Measurements from ENCODE around the gene LDLRAD4. TPM values are rescaled to one million over a fixed set of nuclear protein-coding genes. Genes with fewer than 3 reads are reported as not detected.
"Not testable (repeated sequence)": the region's sequence is repeated elsewhere in the genome, so short reads cannot be mapped to it uniquely, and the experiment has no call there.

The LDLRAD4 gene
- total RNA-seq, 1 donor from 2014 or later, result 30.5 TPM

GRCh38 chr18:13677350-13677749 lies 458.8 kb downstream of the LDLRAD4 start:
- DNase-seq (ENCODE audit: low spot score); intact Hi-C loops (cut with micrococcal nuclease); H3K4me3 Mint-ChIP-seq (ENCODE audit: low read depth); H3K9me3 Mint-ChIP-seq; H3K27me3 Mint-ChIP-seq (ENCODE audit: low read depth); H3K27ac Mint-ChIP-seq: not testable (repeated sequence)
- Mint-ChIP-seq H3K36me3 (ENCODE audit: low read depth) (peaks cover 11% of the 10 kb centered on the region), H3K4me1 (ENCODE audit: low read depth) (peaks cover 14% of the 10 kb centered on the region)

DNA sequence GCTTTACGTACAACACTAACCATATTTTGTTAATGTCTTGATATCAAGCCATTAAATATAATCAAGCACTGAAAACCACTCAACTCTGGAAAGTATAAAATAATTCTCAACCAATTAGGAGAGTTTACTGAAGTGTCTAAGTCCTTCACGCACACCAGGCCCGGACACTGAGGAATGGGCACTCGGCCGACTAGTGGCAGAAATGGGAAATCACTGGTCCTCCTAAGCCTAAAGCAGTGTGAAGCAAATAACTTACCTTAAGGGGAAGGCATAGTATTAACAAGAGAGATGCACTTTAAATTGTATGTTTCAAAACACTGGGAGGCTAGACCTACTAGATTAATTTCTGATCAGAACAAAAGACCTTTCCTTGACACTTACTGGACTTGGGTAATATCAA lies 462.1 kb downstream of the LDLRAD4 start:
- Mint-ChIP-seq H3K27me3 (ENCODE audit: low read depth) (no peaks in the 10 kb centered on the region), H3K4me3 (ENCODE audit: low read depth) (no peak overlapping the region), H3K4me1 (ENCODE audit: low read depth) (peaks cover 16% of the 10 kb centered on the region), H3K27ac (no peak overlapping the region), H3K36me3 (ENCODE audit: low read depth) (peaks cover 9% of the 10 kb centered on the region), H3K9me3 (no peaks in the 10 kb centered on the region)
- DNase-seq (ENCODE audit: low spot score), result no peak
- intact Hi-C loops (cut with micrococcal nuclease), result no loop called here

DNA sequence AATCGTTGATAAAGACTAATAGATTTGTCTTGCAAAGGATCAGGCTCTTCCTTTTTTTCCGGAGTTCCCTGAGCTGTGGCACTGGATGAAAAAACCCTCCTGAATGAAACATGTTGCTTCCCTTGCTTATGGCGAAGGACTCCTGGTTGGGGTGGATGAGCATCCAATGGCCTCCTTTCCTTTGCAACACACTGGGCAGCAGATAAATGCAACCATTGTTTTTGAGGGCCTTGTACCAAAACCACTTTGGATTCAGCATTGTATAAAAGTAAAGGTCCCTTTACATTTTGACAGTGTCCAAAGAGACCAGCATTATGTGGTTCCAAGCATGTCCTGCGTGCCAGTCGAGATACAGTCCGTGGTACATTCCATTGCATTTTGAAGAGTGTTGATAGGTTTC lies 463.1 kb downstream of the LDLRAD4 start:
- H3K27ac Mint-ChIP-seq, result no peak overlapping the region

DNA sequence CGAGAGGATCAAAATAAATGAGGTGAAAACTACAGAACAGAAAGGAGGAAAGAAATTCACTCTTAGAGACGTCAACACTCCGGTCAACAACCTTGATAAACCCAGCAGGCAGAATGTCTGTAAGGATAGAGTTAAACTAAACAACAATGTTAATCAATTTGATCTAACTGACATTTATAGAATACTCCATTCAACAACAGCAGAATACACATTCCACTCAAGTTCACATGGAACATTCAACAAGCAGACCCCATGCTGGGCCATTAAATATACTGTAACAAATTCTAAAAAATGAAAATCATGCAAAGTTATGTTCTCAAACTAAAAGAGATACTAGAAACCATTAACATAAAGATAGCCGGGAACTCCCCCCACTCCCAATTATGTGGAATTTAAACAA lies 466.0 kb downstream of the LDLRAD4 start:
- Mint-ChIP-seq H3K27me3 (ENCODE audit: low read depth) (no peaks in the 10 kb centered on the region), H3K4me3 (ENCODE audit: low read depth) (no peak overlapping the region), H3K9me3 (no peaks in the 10 kb centered on the region), H3K4me1 (ENCODE audit: low read depth) (peaks cover 5% of the 10 kb centered on the region), H3K27ac (no peak overlapping the region), H3K36me3 (ENCODE audit: low read depth) (peaks cover 12% of the 10 kb centered on the region)
- DNase-seq (ENCODE audit: low spot score), result no peak
- intact Hi-C loops (cut with micrococcal nuclease), result no loop called here

More for the DNA sequence above, 463.1 kb downstream of the LDLRAD4 start:
- H3K27me3 Mint-ChIP-seq (ENCODE audit: low read depth), result no peaks in the 10 kb centered on the region
- peaks cover 19% of the 10 kb centered on the region for H3K4me1 Mint-ChIP-seq (ENCODE audit: low read depth)
- H3K4me3 Mint-ChIP-seq (ENCODE audit: low read depth), result no peak overlapping the region
- intact Hi-C loops (cut with micrococcal nuclease), result no loop called here
- H3K9me3 Mint-ChIP-seq, result no peaks in the 10 kb centered on the region
- peaks cover 9% of the 10 kb centered on the region for H3K36me3 Mint-ChIP-seq (ENCODE audit: low read depth)
- no peak for DNase-seq (ENCODE audit: low spot score)

DNA sequence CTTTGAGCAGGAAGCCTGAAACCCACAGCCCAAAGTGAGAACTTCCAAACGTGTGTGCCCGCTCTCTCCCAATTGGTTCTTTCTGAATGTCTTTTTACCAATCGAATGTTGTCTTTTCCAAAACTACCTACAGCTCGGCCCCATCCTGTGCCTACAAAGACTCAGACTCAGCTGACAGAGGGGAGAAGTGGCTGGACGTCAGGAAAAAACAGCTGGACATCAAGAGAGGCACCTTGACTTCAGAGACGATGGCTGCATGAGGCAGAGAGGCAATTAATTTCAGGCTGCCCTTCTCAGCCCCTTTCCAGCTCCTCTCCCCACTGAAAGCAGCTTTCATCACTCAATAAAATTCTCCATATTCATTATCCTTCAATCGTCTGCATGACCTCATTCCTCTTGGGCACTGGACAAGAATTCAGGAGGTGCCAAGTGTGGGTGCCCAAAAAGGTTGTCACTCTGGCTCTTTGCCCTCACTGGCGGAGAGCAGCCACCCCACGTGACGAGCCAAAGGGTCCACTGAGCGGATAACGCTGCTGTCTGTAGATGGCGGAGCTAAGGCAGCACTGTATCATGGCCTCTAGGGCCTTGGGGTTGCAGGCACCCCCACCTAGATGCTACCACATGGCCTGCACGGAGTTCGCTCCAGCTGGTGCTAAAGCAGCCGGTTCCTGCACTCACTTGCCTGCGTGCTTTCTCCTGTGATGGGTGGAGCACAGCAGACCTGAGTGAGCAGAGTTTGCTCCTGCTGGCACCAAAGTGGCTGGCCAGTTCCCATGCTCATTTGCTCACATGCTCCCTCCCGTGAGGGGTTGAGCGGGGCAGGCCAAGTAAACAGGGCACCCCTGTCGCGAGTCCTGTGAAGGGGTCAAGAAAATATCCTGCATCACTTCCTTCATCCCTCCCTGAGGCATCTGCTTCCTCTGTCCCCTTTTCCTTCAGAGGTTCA lies 469.9 kb downstream of the LDLRAD4 start:
- Mint-ChIP-seq H3K27me3 (ENCODE audit: low read depth) (no peaks in the 10 kb centered on the region), H3K27ac (no peak overlapping the region), H3K36me3 (ENCODE audit: low read depth) (peaks cover 23% of the 10 kb centered on the region), H3K4me1 (ENCODE audit: low read depth) (peaks cover 5% of the 10 kb centered on the region), H3K9me3 (peaks cover 24% of the 10 kb centered on the region), H3K4me3 (ENCODE audit: low read depth) (no peak overlapping the region)
- DNase-seq (ENCODE audit: low spot score), result no peak
- intact Hi-C loops (cut with micrococcal nuclease), result no loop called here

- intact Hi-C loops (cut with micrococcal nuclease); H3K27ac Mint-ChIP-seq; H3K4me3 Mint-ChIP-seq (ENCODE audit: low read depth); DNase-seq (ENCODE audit: low spot score); H3K4me1 Mint-ChIP-seq (ENCODE audit: low read depth); H3K27me3 Mint-ChIP-seq (ENCODE audit: low read depth): not testable (repeated sequence)
- Mint-ChIP-seq H3K9me3 (peaks cover 36% of the 10 kb centered on the region), H3K36me3 (ENCODE audit: low read depth) (peaks cover 25% of the 10 kb centered on the region)
Measured at GRCh38 chr18:13690060-13690459, 471.5 kb downstream of the LDLRAD4 start.

DNA sequence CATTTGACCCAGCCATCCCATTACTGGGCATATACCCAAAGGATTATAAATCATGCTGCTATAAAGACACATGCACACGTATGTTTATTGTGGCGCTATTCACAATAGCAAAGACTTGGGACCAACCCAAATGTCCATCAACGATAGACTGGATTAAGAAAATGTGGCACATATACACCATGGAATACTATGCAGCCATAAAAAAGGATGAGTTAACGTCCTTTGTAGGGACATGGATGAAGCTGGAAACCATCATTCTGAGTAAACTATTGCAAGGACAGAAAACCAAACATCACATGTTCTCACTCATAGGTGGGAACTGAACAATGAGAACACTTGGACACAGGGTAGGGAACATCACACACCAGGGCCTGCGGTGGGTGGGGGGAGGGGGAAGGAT lies 476.8 kb downstream of the LDLRAD4 start:
- H3K27me3 Mint-ChIP-seq (ENCODE audit: low read depth); DNase-seq (ENCODE audit: low spot score); intact Hi-C loops (cut with micrococcal nuclease); H3K4me1 Mint-ChIP-seq (ENCODE audit: low read depth); H3K27ac Mint-ChIP-seq; H3K4me3 Mint-ChIP-seq (ENCODE audit: low read depth): not testable (repeated sequence)
- H3K9me3 Mint-ChIP-seq, result peaks cover 69% of the 10 kb centered on the region
- peaks cover 56% of the 10 kb centered on the region for H3K36me3 Mint-ChIP-seq (ENCODE audit: low read depth)

- Mint-ChIP-seq H3K4me3 (ENCODE audit: low read depth) (no peak overlapping the region), H3K36me3 (ENCODE audit: low read depth) (peaks cover 62% of the 10 kb centered on the region), H3K27ac (no peak overlapping the region), H3K27me3 (ENCODE audit: low read depth) (no peaks in the 10 kb centered on the region), H3K4me1 (ENCODE audit: low read depth) (peaks cover 1% of the 10 kb centered on the region), H3K9me3 (peaks cover 70% of the 10 kb centered on the region)
- intact Hi-C loops (cut with micrococcal nuclease), result no loop called here
- DNase-seq (ENCODE audit: low spot score), result no peak
Measured at GRCh38 chr18:13696961-13697360, 478.4 kb downstream of the LDLRAD4 start.

GRCh38 chr18:13700153-13700552 lies 481.6 kb downstream of the LDLRAD4 start:
- Mint-ChIP-seq H3K36me3 (ENCODE audit: low read depth) (peaks cover 73% of the 10 kb centered on the region), H3K4me3 (ENCODE audit: low read depth) (no peak overlapping the region), H3K4me1 (ENCODE audit: low read depth) (peaks cover 1% of the 10 kb centered on the region), H3K9me3 (peaks cover 59% of the 10 kb centered on the region), H3K27me3 (ENCODE audit: low read depth) (no peaks in the 10 kb centered on the region), H3K27ac (no peak overlapping the region)
- no peak for DNase-seq (ENCODE audit: low spot score)
- intact Hi-C loops (cut with micrococcal nuclease), result no loop called here

Other genes starting within 250 kb of the LDLRAD4 start
- gene CEP192, start 227.4 kb upstream of the LDLRAD4 start, total RNA-seq, result 37.2 and 37.4 TPM in 2 replicates